ENCODE data around the gene SUCLG2.

The SUCLG2 gene, protein sequence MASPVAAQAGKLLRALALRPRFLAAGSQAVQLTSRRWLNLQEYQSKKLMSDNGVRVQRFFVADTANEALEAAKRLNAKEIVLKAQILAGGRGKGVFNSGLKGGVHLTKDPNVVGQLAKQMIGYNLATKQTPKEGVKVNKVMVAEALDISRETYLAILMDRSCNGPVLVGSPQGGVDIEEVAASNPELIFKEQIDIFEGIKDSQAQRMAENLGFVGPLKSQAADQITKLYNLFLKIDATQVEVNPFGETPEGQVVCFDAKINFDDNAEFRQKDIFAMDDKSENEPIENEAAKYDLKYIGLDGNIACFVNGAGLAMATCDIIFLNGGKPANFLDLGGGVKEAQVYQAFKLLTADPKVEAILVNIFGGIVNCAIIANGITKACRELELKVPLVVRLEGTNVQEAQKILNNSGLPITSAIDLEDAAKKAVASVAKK

DNA sequence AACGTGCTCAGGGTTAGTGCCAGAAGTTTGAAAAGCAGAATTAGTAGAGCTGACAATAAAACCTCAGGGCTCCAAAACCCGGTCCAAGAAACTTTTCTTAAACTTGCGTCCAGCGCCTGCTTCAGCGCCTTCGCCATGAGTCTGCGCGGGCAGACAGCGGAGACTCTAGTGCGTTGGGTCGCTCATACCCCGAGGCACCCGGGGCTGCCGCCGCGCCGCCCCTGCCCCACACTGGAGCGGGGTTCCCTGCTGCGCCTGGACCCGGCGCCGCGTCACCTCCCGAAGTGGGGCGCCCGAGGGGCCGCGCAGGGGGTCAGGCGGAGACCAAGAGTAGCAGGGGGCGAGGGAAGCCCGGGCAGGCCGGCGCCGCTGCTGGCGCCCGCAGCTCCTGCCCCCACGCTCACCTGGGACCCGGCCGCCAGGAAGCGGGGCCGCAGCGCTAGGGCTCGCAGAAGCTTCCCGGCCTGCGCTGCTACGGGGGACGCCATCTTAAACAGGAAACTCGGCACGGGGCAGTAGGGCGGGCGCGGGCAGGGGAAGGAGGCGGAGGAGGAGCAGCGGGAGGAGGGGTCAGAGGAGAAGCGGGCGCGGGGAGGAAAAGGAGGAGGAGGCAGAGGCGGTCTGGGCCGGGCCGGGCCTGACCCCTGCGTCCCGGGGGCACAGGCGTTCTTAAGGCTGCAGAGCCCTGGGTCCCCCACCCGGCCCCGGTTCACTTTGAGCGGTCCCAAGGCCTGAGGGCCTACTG lies at the start of gene SUCLG2:
Gene SUCLG2 (minus strand): TSS at position 514 of the 745 bp plus-strand sequence. CDS start 26 bp downstream, at position 488.
- peak within 1 kb of the TSS; percentile 74 to 96 (median 80) for H3K4me3 ChIP-seq
- H3K27ac ChIP-seq: peak within 1 kb of the TSS; percentile 91 to 99 (median 96)

GRCh38 chr3:67700596-67700995 lies 46.2 kb upstream of the SUCLG2 start:
- no peak overlapping the region for H3K4me3 ChIP-seq

GRCh38 chr3:67699882-67700281 lies 45.5 kb upstream of the SUCLG2 start:
- H3K4me3 ChIP-seq: no peak overlapping the region
- H3K27ac ChIP-seq: no peak overlapping the region

More at GRCh38 chr3:67700596-67700995, 46.2 kb upstream of the SUCLG2 start:
- H3K27ac ChIP-seq: no peak overlapping the region

GRCh38 chr3:67692621-67693020 lies 38.2 kb upstream of the SUCLG2 start:
- Histone ChIP-seq H3K27ac (no peak overlapping the region), H3K4me3 (no peak overlapping the region)

DNA sequence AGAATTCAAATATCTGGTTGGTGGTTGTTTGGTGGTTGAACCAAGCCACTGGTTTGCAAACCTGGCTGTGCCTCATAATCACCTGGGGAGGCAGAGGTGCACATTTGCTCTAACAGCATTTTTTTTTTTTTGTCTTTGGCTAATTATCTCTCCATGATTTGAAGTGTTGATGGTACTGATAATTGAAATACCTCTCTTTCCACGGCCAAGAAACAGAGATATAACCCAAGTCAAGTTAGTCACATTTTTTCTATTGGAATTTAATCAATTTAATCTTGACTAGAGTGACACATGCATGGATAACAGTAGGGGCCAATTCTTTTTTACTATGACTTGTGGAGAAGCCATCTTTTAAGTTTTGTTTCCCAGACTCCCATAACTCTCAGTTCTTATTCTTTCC lies 37.5 kb upstream of the SUCLG2 start:
- Histone ChIP-seq H3K27ac (no peak overlapping the region), H3K4me3 (no peak overlapping the region)

GRCh38 chr3:67691207-67691606 lies 36.8 kb upstream of the SUCLG2 start:
- H3K27ac ChIP-seq: no peak overlapping the region
- H3K4me3 ChIP-seq: no peak overlapping the region

DNA sequence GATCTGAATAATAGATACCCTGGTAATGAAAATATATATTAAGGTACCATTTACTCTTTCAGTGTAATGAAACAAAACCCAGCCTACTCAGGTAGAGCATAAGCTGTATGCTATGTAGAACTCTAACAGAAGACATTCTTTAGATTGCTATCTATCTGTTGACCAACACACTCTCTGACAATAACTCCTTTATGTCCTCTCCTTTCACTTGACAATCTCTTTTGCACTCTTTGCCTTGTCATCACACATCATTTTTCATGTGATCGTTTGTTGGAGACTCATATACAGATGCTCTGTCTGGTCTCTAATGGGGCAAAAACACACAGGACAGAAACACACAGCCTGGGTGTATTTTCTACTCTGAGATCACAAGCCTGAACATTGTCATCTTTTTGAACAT lies 35.4 kb upstream of the SUCLG2 start:
- Histone ChIP-seq H3K27ac (no peak overlapping the region), H3K4me3 (no peak overlapping the region)

GRCh38 chr3:67688231-67688630 lies 33.8 kb upstream of the SUCLG2 start:
- no peak overlapping the region for H3K4me3 ChIP-seq
- no peak overlapping the region for H3K27ac ChIP-seq

- H3K4me3 ChIP-seq: no peak overlapping the region
- peak overlapping the region in 1 of 21 experiments; percentile 32 for H3K27ac ChIP-seq
Observed at GRCh38 chr3:67686069-67686468, 31.7 kb upstream of the SUCLG2 start.

DNA sequence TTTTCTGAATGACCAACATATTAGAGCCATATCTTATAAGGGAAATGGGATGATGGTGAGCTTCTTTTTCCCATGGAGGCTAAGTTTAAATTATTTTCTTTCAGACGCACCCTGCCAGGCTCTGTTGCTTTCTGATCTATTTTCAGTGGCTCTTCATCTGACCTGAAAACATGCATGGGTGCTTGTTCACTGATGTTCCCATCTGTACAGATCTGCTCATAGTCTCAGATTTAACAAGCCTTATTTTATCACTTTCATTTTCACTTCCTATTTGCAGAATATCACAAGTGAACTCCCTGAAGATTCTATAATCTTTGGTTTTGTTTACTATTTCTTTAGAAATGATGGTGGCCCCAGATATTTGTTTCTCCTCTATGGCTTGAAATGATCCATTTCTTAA lies 31.1 kb upstream of the SUCLG2 start:
- H3K27ac ChIP-seq: peak overlapping the region in 1 of 21 experiments; percentile 32
- no peak overlapping the region for H3K4me3 ChIP-seq

DNA sequence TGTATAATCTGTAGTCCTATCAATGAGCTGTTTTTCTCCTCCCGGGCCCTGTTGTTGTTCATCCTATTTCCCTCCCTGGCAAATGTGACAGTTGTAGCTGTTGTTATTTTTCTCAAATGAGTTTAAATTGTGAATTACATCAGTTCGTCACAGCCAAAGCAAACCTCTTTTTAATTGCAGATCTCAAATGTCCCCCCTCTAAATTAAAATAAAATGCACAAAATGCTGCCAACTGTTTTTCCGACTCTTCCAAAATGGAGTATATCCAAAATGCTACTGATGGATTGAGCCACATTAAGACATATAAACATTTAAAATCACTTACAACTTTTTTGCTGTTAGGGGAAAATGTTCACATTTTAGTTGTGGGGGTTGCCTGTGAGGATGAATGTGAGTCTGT lies 29.8 kb upstream of the SUCLG2 start:
- H3K4me3 ChIP-seq: no peak overlapping the region
- H3K27ac ChIP-seq: no peak overlapping the region

- Histone ChIP-seq H3K27ac (no peak overlapping the region), H3K4me3 (no peak overlapping the region)
Observed at GRCh38 chr3:67683522-67683921, 29.1 kb upstream of the SUCLG2 start.

- Histone ChIP-seq H3K4me3 (no peak overlapping the region), H3K27ac (no peak overlapping the region)
Observed at GRCh38 chr3:67678665-67679064, 24.3 kb upstream of the SUCLG2 start.

DNA sequence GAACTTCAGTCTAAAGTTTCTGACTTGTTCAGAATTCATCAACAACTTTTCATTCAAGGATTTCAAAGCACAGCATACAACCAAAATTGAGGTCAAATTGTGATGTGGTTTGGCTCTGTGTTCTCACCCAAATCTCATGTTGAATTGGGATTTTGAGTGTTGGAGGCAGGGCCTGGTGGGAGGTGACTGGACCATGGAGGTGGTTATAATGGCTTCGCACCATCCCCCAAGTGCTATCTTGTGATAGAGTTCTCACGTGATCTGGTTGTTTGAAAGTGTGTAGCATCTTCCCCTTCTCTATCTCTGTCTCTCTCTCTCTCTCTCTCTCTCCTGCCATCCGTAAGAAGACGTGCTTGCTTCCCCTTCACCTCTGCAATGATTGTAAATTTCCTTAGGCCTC lies 19.6 kb upstream of the SUCLG2 start:
- no peak overlapping the region for H3K4me3 ChIP-seq
- no peak overlapping the region for H3K27ac ChIP-seq

DNA sequence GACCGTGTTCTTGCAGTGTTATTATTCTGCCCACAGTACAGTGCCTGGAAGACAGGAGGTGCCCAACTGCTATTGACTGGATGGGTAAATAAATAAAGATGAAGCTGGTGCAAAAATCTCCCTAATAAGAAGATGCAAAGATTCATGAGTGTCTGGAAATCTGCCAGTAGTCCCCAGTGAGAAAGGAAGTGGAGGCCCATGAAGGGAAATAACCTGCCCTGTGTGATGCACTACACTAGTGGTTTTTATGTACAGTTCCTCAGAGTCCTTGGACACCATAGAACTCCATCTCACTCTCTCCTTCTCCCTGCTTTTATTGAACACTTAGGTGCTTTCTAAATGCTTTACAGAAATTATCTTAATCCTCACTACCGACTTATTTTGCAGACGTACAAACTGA lies 8.3 kb upstream of the SUCLG2 start:
- no peak overlapping the region for H3K27ac ChIP-seq

DNA sequence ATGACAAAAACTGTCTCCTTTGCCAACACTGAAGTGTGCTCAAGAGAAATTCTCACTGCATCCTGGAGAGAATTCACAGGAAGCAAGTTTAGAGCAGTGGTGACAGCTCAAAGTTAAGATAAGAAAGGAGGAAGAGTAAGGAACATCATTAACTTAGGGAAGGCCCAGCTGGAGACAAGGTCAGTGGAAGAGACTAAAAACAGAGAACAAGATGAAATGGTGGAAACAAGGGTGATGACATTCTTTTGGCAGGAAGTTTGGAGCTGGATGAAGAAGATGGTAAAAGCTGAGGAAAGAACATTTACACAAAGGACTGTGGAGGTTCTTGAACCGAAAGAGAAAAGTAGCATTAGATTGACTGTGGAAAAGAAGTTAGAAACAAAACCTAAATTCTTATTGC lies 6.7 kb upstream of the SUCLG2 start:
- peak overlapping the region in 1 of 21 experiments; percentile 25 for H3K27ac ChIP-seq
- no peak overlapping the region for H3K4me3 ChIP-seq

More for the DNA sequence above, 8.3 kb upstream of the SUCLG2 start:
- H3K4me3 ChIP-seq: no peak overlapping the region

DNA sequence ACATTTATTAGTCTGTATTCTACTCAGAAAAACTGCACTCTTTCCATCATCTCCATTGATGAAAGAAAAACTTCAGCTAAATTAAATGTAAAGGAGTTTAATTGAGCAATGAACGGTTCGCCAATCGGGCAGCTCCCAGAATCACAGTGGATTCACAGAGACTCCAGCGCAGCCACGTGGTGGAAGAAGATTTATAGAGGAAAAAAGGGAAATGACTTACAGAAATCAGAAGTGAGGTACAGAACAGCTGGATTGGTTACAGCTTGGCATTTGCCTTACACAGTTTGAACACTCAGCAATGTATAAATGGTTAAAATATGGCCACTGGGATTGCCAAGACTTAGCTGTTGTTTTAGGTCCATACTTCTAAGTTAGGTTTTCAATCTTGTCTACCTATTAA lies 2.8 kb upstream of the SUCLG2 start:
- Histone ChIP-seq H3K4me3 (no peak overlapping the region), H3K27ac (no peak overlapping the region)

DNA sequence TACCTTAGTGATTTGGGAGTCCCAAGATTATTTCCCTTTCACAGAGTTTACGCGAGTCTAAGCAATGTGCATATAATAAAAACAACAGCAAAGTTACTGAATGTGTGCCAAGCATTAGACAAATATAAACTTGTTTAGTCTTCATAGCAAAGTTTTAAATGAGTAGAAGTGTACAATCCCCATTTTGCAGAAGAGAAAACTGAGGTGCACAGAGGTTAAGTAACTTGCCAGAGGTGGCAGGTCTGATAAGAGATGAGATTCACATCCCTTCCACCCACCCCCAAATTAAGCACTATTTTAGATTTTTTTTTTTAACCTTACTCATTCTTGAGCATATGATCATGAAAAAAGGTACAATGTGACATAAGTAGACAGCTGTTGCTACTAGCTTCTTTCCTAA lies 2.2 kb upstream of the SUCLG2 start:
- Histone ChIP-seq H3K4me3 (no peak overlapping the region), H3K27ac (peak overlapping the region in 1 of 21 experiments; percentile 99)

DNA sequence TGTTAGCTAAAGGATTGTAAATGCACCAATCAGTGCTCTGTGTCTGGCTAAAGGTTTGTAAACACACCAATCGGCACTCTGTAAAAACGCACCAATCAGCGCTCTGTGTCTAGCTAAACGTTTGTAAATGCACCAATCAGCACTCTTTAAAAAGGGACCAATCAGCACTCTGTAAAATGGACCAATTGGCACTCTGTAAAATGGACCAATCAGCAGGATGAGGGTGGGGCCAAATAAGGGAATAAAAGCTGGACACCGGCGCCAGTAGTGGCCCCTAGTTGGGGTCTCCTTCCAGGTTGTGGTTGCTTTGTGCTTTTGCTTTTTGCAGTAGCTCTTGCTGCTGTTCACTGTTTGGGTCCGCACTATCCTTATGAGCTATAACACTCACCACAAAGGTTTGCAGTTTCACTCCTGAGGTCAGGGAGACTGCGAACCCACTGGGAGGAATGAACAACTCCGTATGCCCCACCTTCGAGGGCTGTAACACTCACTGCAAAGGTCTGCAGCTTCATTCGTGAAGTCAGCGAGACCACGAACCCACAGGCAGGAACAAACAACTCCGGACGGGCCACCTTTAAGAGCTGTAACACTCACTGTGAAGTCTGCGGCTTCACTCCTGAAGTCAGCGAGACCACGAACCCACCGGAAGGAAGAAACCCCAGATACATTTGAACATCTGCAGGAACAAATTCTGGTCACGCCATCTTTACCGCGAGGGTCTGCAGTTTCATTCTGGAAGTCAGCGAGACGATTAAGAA lies 1.1 kb upstream of the SUCLG2 start:
- H3K27ac ChIP-seq: peak overlapping the region in 11 of 21 experiments; percentile 40 to 99 (median 96)
- peak overlapping the region in 6 of 7 experiments; percentile 4 to 74 (median 8) for H3K4me3 ChIP-seq

DNA sequence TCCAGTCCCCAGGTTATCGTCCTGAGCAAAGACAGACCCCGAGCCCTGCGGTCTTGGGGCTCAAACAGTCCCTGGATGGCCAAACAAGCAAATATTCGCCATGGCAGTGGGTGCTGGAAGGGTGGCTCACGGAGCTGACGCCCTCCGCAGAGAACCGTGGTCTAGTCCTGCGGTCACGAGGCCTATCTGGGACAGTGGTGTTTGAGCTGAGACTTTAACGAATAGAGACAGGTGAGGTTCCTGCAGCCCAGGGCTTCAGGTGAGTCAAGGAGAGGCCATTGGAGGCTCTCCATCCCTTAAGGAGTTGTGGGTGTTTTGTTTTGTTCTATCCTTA lies 399 bp upstream of the SUCLG2 start:
- H3K27ac ChIP-seq: peak overlapping the region; percentile 91 to 99 (median 96)

More for the DNA sequence above, 399 bp upstream of the SUCLG2 start:
- H3K4me3 ChIP-seq: peak overlapping the region; percentile 74 to 96 (median 80)

All from skin epidermis (tissue), 12 donors.